Neural crest cell (in vitro differentiated cells): ENCODE results near the gene ANO3. TPM values are rescaled to one million over a fixed set of nuclear protein-coding genes. Genes with fewer than 3 reads are reported as not detected.

ENCODE experiments used
- DNase-seq: peaks from one replicate; pipeline ENCODE4 v3.0.0; 2021; ENCODE audit warnings: low read depth, mixed read lengths, low spot score
- H3K27ac Mint-ChIP-seq: one replicate; pipeline ENCODE4 v1.8.0; 2021; ENCODE audit warnings: mild to moderate bottlenecking, mixed read lengths; ENCODE audit not compliant: unreplicated experiment
- H3K27me3 Mint-ChIP-seq: 2 replicates; pipeline ENCODE4 v1.8.0; 2021; ENCODE audit warnings: low read depth, mild to moderate bottlenecking, mixed read lengths
- H3K36me3 Mint-ChIP-seq: 2 replicates; pipeline ENCODE4 v1.8.0; 2021; ENCODE audit warnings: low read depth, mild to moderate bottlenecking, mixed read lengths
- H3K4me1 Mint-ChIP-seq: 2 replicates; pipeline ENCODE4 v1.8.0; 2021; ENCODE audit warnings: mixed read lengths
- H3K4me3 Mint-ChIP-seq: one replicate; pipeline ENCODE4 v1.8.0; 2021; ENCODE audit warnings: mild to moderate bottlenecking, mixed read lengths
- H3K9me3 Mint-ChIP-seq: 2 replicates; pipeline ENCODE4 v1.8.0; 2021; ENCODE audit warnings: mixed read lengths
- total RNA-seq: library from RNA; stranded (reverse); gene quantifications from 2 replicates; pipeline ENCODE4 v1.2.1, GENCODE V29; 2021
- TF ChIP-seq, protein P1 (sequence below): fragments of 200-600 bp; sonication (generic); conservative IDR thresholded peaks from 2 replicates; pipeline ENCODE4 v1.5.0; 2021; ENCODE audit warnings: antibody characterized with exemption, mild to moderate bottlenecking

ANO3 gene
- total RNA-seq, 1 donor from 2014 or later: 0.33 TPM

DNA sequence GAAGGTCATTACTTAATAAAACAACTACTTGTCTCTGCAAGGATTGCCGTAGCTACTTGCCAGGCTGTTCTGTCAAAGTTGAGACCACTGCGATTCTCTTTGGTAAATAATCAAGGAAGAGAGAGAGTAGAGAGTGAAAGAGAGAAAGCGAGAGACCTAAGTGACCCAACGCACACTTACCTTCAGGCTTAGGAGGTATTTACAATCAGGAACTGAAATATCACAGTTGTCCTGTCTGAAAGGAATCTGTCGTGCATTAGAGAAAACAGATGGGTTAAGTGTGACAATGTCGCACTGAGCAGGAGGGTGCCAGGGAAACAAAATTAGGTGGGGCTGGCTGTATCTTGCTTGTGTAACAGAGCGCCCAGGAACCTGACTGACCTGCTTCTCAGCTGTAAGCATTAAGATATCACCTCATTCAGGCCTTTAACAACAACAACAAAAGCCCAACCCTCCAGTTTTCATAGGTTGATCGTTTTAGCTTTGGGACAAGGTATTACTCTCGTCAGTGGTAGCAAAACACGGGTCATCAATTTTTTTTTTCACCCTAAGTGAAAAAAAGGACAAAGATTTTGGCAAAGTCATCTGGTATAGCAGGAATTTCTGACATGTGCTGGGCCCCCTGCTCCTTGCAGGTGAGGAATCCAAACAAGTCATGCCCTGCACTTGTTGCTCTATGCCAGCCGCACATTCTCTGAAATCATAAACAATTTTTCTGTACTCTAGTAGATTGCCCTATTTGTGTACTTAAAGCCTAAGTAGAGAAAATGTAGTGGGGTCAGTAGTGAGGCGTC, 240.1 kb downstream of the ANO3 start, which contains the start of gene MUC15:
TSS of gene MUC15 (minus strand) at position 403 of the 794 bp plus-strand sequence. CDS start 5,169 bp downstream, outside the sequence.
- H3K27me3 Mint-ChIP-seq: peaks cover 2% of the 10 kb centered on the region
- H3K36me3 Mint-ChIP-seq: no peaks in the 10 kb centered on the region
- no peaks in the 10 kb centered on the region for H3K4me1 Mint-ChIP-seq
- H3K9me3 Mint-ChIP-seq: no peaks in the 10 kb centered on the region
- no peak within 1 kb of the TSS for H3K27ac Mint-ChIP-seq
- DNase-seq: no peak
- TF ChIP-seq, protein P1, sequence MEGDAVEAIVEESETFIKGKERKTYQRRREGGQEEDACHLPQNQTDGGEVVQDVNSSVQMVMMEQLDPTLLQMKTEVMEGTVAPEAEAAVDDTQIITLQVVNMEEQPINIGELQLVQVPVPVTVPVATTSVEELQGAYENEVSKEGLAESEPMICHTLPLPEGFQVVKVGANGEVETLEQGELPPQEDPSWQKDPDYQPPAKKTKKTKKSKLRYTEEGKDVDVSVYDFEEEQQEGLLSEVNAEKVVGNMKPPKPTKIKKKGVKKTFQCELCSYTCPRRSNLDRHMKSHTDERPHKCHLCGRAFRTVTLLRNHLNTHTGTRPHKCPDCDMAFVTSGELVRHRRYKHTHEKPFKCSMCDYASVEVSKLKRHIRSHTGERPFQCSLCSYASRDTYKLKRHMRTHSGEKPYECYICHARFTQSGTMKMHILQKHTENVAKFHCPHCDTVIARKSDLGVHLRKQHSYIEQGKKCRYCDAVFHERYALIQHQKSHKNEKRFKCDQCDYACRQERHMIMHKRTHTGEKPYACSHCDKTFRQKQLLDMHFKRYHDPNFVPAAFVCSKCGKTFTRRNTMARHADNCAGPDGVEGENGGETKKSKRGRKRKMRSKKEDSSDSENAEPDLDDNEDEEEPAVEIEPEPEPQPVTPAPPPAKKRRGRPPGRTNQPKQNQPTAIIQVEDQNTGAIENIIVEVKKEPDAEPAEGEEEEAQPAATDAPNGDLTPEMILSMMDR: no peak
- no peak within 1 kb of the TSS for H3K4me3 Mint-ChIP-seq

GRCh38 chr11:26572770-26573402, 241.0 kb downstream of the ANO3 start:
- Mint-ChIP-seq H3K4me1 (no peaks in the 10 kb centered on the region), H3K4me3 (no peak overlapping the region), H3K27me3 (peaks cover 2% of the 10 kb centered on the region), H3K36me3 (no peaks in the 10 kb centered on the region), H3K9me3 (no peaks in the 10 kb centered on the region), H3K27ac (no peak overlapping the region)
- TF ChIP-seq, protein P1: no peak
- DNase-seq: no peak

DNA sequence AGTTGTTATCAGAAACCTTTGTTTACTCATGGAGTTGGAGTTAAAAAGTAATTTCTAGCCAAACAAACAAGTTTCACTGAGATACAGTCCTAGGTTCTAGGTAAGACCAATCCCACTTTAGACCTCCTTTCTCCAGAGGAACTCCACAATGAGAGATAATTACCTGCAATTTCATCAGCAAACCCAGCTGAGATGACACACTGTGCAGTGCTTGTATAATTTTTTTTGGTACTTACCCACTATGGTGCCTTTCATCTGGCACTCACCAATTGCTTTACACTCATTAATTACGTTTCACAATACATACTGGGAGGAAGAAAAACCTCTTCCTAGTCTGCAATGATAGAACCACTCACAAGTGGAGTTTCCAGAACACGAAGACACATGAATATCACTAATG, 242.0 kb downstream of the ANO3 start:
- TF ChIP-seq, protein P1: no peak
- DNase-seq: no peak
- H3K27me3 Mint-ChIP-seq: peaks cover 2% of the 10 kb centered on the region
- H3K27ac Mint-ChIP-seq: no peak overlapping the region
- H3K9me3 Mint-ChIP-seq: no peaks in the 10 kb centered on the region
- no peaks in the 10 kb centered on the region for H3K36me3 Mint-ChIP-seq
- H3K4me3 Mint-ChIP-seq: no peak overlapping the region
- H3K4me1 Mint-ChIP-seq: peaks cover 3% of the 10 kb centered on the region

DNA sequence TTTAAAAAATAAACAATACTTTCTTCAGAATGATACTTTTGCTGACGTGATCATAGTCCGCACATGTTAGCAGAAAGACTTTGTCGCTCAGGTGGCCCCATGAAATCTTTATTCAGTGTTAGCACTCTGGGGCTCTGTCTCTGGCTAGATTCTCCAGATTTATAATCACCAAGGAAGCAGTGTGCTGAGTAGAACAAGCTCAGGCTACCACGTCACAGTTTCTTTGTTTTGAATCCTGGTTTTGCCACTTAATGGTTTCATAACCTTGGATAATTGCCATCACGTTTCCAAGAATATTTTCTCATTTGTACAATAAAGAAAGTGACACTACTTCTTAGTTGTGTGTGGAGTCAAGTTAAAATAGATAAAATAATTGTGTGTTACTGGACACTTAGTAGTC, 244.0 kb downstream of the ANO3 start:
- no peak overlapping the region for H3K27ac Mint-ChIP-seq
- no peak overlapping the region for H3K4me3 Mint-ChIP-seq

GRCh38 chr11:26578998-26579661, 247.2 kb downstream of the ANO3 start:
- H3K9me3 Mint-ChIP-seq: no peaks in the 10 kb centered on the region

More for the DNA sequence above, 244.0 kb downstream of the ANO3 start:
- H3K27me3 Mint-ChIP-seq: no peaks in the 10 kb centered on the region
- no peaks in the 10 kb centered on the region for H3K36me3 Mint-ChIP-seq
- H3K4me1 Mint-ChIP-seq: peaks cover 16% of the 10 kb centered on the region
- no peaks in the 10 kb centered on the region for H3K9me3 Mint-ChIP-seq
- no peak for DNase-seq
- TF ChIP-seq, protein P1: no peak

More at GRCh38 chr11:26578998-26579661, 247.2 kb downstream of the ANO3 start:
- H3K36me3 Mint-ChIP-seq: no peaks in the 10 kb centered on the region
- H3K27me3 Mint-ChIP-seq: no peaks in the 10 kb centered on the region
- DNase-seq: no peak
- TF ChIP-seq, protein P1: no peak
- H3K4me3 Mint-ChIP-seq: no peak overlapping the region
- no peak overlapping the region for H3K27ac Mint-ChIP-seq
- peaks cover 16% of the 10 kb centered on the region for H3K4me1 Mint-ChIP-seq
